ENCODE data around the gene TAF6L.
"Not testable (repeated sequence)": the region's sequence is repeated elsewhere in the genome, so short reads cannot be mapped to it uniquely, and the experiment has no call there.

Gene TAF6L

DNA sequence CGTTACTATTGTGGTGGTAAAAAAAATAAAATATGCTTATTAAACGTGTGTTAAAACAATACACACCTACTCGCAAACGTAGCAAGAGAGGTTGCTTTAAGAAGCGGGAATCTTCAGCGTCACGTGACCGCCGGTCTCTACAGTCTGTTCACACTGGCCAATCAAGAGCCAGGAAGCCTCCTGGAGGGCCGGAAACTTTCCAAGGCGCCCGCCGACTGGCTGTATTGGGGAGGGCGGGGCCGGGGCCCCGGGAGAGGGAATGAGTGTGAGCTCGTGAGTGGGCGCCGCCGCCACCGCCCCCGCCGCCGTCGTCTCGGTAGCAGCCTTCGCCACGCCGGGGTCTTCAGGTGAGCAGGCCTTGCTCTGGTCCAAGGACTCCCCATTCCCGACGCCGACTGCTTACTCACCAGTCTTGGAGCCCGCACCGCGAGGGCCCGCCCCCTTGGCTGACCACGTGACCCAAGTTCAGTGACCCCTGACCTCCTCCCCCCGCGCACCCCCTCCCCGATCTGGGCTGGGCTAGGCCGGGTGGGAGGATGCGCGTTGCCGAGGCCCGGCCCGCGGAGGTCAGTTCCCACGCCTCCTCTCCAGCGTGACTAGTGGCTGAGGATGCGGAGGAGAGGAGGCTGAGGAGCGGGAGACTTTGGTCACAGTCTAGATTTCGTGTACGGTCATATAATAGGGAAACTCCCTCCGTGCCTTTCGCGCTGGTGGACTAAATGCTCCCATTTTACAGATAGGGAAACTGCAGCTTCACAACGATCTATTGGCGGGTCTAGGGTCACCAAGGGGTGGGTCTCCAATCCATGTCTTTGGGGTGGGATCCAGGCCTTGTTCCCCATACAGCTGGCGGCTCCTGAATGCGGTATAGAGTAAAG lies at the start of gene TAF6L:
Gene TAF6L, plus strand, starts transcription at position 253 of the 878 bp plus-strand sequence. CDS start 4,388 bp downstream, outside the sequence.
- DNase-seq: peak; percentile 93

DNA sequence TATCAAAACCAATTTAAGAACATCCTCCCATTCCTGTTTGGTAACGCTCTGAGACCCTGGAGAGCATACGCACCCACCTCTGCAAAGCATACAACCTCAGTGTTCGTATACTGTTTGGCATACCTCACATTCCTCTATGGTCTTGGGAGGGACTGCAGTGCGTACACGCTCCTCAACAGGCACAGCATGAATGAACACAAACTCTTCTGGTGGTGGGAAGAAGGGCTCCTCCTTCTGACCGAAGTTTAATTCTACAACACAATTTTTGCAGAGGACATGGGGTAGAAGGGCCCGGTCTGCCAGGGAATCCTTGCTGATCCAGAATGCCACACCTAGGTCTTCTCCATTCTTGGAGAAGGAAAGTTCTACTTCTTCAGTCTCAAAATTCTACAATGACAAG lies 49.2 kb upstream of the TAF6L start:
- no peak for DNase-seq

GRCh38 chr11:62724171-62724570 lies 47.0 kb upstream of the TAF6L start:
- DNase-seq: no peak

DNA sequence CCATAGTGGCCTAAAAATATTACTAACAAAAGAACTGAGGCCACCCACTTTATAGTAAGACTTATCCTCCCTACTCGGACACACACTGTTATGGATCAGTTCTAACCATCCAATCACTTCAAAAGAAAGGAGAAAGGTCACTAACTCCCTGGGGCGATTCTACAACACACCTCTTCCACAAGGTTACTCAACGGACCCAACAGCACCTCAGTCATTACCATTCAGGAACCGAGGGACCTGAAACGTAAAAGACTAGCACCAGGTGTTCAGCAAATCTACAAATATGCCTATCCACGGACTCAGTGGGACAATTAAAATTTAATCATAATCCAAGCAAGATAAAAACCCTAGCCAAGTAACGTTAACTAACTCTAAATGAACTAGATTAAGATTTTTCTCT lies 45.5 kb upstream of the TAF6L start:
- DNase-seq: no peak

GRCh38 chr11:62726156-62726914 lies 44.9 kb upstream of the TAF6L start:
- DNase-seq: no peak

DNA sequence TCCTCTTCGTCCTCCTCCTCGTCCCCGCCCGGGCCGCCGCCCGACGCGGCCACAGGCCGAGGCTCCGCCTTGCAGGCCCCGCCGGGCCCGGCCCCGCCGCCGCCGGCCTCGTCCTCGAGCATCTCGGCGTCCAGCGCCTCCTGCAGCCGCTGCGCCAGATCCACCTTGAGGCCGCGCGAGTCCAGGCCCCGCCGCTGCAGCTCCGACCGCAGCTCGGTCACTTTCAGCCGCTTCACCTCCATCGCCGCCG lies 44.4 kb upstream of the TAF6L start:
- no peak for DNase-seq

- DNase-seq: peak; percentile 99
Measured at GRCh38 chr11:62727165-62727871, 43.9 kb upstream of the TAF6L start, which contains the start of gene HNRNPUL2. Gene HNRNPUL2, minus strand, starts transcription at chr11:62727457. Its CDS starts 301 bp downstream, at chr11:62727156.

- DNase-seq: peak; percentile 96
Measured at GRCh38 chr11:62727872-62728170, 43.4 kb upstream of the TAF6L start.

GRCh38 chr11:62728171-62728988 lies 42.8 kb upstream of the TAF6L start, which contains the start of gene TTC9C:
Gene TTC9C, plus strand, starts transcription at chr11:62728486. Its CDS starts 363 bp downstream, at chr11:62728849.
- peak; percentile 84 for DNase-seq

GRCh38 chr11:62730076-62730475 lies 41.1 kb upstream of the TAF6L start:
- not testable (repeated sequence) for DNase-seq

- DNase-seq: no peak
Measured at GRCh38 chr11:62732830-62733229, 38.4 kb upstream of the TAF6L start.

DNA sequence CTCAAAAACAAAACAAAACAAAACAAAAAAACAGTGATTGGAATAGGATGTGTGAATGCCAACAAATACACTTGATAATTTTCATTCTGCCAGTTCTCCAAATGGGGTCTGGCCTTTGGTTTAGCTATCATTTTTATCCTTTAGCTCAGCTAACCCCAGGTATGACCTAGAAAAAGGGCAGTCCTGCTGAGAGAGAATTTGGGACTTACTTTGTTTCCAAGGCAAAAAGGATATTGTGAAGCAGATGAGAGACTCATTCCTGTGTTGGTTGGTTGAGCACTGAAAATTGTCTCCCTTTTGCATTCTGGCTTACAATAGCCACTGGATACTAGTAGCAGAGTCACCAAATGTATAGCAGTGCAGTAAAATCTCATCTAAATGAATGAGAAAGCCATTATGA lies 34.0 kb upstream of the TAF6L start:
- no peak for DNase-seq

DNA sequence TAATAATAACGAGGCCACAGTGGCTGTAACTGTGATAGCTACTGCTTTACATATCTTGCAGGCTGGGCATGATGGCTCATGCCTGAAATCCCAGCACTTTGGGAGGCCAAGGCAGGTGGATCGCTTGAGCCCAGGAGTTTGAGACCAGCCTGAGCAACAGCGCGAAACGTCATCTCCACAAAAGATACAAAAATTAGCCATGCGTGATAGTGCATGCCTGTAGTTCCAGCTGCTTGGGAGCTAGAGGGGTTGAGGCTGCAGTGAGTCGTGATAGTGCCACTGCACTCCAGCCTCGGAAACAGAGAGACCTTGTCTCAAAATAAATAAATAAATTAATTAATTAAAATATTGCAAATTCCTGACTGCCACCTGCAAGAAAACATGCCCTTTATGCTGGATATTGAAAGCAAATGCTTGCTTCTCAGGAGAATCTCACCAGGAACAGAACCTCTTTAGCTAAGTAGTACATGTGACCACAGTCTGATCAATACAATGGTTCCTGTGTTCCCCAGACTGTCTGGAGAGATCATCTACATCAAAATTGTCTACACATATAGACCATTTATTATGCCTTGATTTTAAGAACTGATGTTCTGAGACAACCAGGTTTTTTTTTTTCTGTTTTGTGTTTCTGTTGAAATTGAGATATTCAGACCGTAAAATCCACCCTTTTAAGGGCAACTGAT lies 23.6 kb upstream of the TAF6L start:
- DNase-seq: no peak

- not testable (repeated sequence) for DNase-seq
Measured at GRCh38 chr11:62749931-62750330, 21.3 kb upstream of the TAF6L start.

GRCh38 chr11:62752177-62752785 lies 18.9 kb upstream of the TAF6L start:
- DNase-seq: no peak

DNA sequence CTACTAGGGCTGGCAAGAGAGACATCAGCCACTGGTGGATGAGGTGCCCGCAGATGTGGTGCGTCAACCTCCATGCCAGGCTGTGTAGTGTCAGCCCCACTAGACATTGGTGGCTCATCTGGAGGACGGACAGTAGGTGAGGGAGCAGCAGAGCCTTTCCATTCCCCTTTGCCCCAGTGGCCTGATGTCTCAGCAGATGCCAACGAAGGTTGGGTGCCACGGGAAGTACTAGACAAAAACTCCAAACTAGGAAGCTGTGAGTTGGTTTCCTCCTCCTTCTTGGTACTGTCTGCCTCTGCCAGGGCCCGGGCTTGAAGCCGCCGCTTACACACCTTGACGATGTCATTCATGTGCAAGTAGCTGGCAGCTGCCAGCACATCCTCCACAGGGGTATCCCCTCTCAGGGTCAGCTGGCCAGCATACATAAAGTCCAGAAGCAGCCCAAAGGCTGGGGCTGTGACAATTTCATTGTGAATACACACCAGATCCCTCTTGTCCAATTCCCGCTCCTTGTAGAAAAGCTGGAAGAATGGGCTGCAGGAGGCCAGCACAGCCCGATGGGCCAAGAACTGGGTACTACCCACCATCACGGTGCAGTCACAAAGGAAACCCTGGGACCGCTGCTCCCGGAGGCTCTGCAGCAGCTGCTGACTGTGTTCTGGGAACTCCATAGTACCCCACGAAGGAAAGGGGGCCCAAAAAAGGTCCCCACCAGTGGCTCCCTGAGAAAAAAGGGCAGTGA lies 18.0 kb upstream of the TAF6L start:
- no peak for DNase-seq

DNA sequence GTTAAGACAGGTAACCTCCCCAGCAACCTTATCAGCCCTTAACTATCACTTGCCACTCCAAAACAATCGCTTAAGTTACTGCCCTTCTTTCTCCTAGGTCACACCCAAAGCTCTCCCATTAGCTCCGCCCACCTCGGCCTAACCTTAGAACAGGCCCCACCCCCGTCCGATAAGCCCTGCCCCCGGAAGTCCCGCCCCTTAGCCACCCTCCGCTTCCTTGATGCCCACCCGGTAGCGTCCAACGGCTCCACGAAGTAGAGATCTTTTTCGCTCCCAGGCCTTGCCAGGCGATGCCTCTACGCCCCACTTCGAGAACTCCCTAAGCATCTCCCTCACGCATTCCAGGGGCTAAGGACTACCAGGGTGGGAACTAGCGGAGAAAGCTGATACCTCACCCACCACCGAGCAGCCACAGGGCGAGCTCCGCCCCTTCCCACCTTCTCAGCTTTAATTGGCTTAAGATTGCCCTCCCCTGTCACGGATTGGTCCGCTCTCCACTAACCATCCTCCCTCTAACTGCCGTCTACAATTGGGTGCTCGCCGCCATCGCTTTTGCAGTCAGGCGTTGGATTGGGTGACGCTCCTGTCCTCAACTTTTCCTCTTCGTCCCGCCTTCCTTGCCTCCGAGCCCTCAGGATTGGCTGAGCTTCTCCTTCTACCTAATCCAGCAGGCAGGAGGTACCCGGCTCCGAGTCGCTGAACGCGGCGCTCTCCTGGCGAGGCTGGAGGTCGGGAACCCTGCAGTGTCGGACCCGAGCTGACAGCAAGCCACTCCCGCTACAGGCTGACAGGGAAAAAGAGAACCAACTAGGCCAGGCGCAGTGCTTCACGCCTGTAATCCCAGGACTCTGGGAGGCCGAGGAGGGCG lies 17.2 kb upstream of the TAF6L start, which contains the start of gene ZBTB3:
Gene ZBTB3, minus strand, starts transcription at position 425 of the 868 bp plus-strand sequence. CDS start 496 bp downstream, outside the sequence.
- DNase-seq: peak; percentile 99

- no peak for DNase-seq
Measured at GRCh38 chr11:62755086-62755615, 16.0 kb upstream of the TAF6L start.

All from CD4-positive, alpha-beta T cell treated with Interleukin-10 for 1 hour (primary cell).